Measurements from ENCODE around the gene SPNS2. TPM values are rescaled to one million over a fixed set of nuclear protein-coding genes. Genes with fewer than 3 reads are reported as not detected.

SPNS2 gene
- total and polyA plus RNA-seq, 2 of the 8 experiments (the other 6 are each of a cell fraction or from before 2014, with no cell fraction given): 1.2 to 1.5 TPM

DNA sequence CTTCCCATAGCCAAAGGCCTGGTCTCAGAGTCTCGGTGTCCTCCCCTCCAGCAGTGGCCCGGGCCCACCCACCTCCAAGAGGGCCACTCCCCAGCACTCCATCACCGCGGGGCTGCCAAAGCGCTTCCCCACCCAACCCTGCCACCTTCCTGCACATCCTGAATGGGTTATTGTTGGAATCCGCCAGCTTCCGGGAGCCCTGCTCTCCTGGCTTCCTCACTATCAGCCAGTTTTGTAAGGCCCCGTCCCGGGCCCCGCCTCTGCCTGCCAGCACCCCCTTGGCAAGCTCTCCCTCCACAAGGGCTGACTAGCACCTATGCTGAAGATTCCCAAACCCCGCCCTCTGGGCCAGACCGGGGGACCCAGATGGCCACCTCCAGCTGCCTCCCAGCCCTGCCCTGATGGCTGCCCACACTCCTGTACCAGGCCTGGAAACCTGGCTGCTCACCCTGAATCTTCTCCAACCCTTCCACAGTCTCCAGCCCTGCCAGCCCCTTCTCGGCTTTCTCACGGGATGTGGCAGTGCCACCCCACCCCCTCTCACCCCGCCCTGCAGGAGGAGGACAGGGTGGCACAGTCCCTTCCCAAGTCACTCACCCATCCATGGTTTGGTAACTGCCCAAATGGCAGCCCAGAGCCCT, 42.1 kb downstream of the SPNS2 start (continued):
- no peak for TF ChIP-seq SRF (IDR thresholded peaks at IDR 0.05; ENCODE audit: low read depth, low read length)
- no peak for TF ChIP-seq TBP (IDR thresholded peaks at IDR 0.05; ENCODE audit: low read depth, low read length)
- TF ChIP-seq GABPA (IDR thresholded peaks at IDR 0.05; ENCODE audit: borderline replicate concordance, insufficient read depth, low read length): no peak
- TF ChIP-seq POLR2A (IDR thresholded peaks at IDR 0.05; ENCODE audit: control extremely low read depth in 1 of 2, low read depth in 2 of 2, low read length in 2 of 2): no peak
- no peak for TF ChIP-seq ZNF274 (IDR thresholded peaks at IDR 0.05; ENCODE audit: borderline replicate concordance, extremely low read depth, low read length)
- no peak for TF ChIP-seq GTF2F1 (IDR thresholded peaks at IDR 0.05; ENCODE audit: borderline replicate concordance, low read depth, low read length)
- no peak for TF ChIP-seq BCL11A (IDR thresholded peaks at IDR 0.05; ENCODE audit: low read depth in 2 of 2, low read length in 2 of 2)
